GM18502 (cell line): Measurements from ENCODE around the gene RBP4.

ENCODE experiments used
- ATAC-seq: cut with Tn5 transposase; IDR thresholded peaks from one replicate; pipeline ENCODE4 v1.9.1; 2021; ENCODE audit warnings: mild to moderate bottlenecking; ENCODE audit not compliant: unreplicated experiment, poor library complexity

Gene RBP4

GRCh38 chr10:93597075-93597599, 3.9 kb downstream of the RBP4 start:
- no peak for ATAC-seq

GRCh38 chr10:93596539-93596938, 4.5 kb downstream of the RBP4 start:
- ATAC-seq = no peak

- no peak for ATAC-seq
These were observed 5.5 kb downstream of the RBP4 start for GRCh38 chr10:93595378-93596161.

GRCh38 chr10:93594518-93594917, 6.5 kb downstream of the RBP4 start:
- ATAC-seq = no peak

GRCh38 chr10:93593749-93594148, 7.3 kb downstream of the RBP4 start:
- no peak for ATAC-seq

GRCh38 chr10:93593254-93593653, 7.8 kb downstream of the RBP4 start:
- no peak for ATAC-seq

- no peak for ATAC-seq
These were observed 9.8 kb downstream of the RBP4 start for GRCh38 chr10:93591065-93591808.

- no peak for ATAC-seq
These were observed 10.4 kb downstream of the RBP4 start for GRCh38 chr10:93590638-93591037.

- ATAC-seq = no peak
These were observed 11.1 kb downstream of the RBP4 start for GRCh38 chr10:93589648-93590562.

- ATAC-seq = no peak
These were observed 16.6 kb downstream of the RBP4 start for GRCh38 chr10:93584445-93584844.

- no peak for ATAC-seq
These were observed 20.2 kb downstream of the RBP4 start for GRCh38 chr10:93580828-93581227.

- ATAC-seq = no peak
These were observed 20.9 kb downstream of the RBP4 start for GRCh38 chr10:93579985-93580711.

- no peak for ATAC-seq
These were observed 21.9 kb downstream of the RBP4 start for GRCh38 chr10:93579089-93579488.

GRCh38 chr10:93577565-93577964, 23.5 kb downstream of the RBP4 start:
- no peak for ATAC-seq

GRCh38 chr10:93576888-93577287, 24.1 kb downstream of the RBP4 start:
- no peak for ATAC-seq

- no peak for ATAC-seq
These were observed 27.1 kb downstream of the RBP4 start for GRCh38 chr10:93573924-93574323.

- no peak for ATAC-seq
These were observed 27.8 kb downstream of the RBP4 start for GRCh38 chr10:93573051-93573909.

- no peak for ATAC-seq
These were observed 28.4 kb downstream of the RBP4 start for GRCh38 chr10:93572606-93573005.

GRCh38 chr10:93570383-93570782, 30.7 kb downstream of the RBP4 start:
- ATAC-seq = no peak
